Measurements from ENCODE around the gene SHMT2.

SHMT2 gene

DNA sequence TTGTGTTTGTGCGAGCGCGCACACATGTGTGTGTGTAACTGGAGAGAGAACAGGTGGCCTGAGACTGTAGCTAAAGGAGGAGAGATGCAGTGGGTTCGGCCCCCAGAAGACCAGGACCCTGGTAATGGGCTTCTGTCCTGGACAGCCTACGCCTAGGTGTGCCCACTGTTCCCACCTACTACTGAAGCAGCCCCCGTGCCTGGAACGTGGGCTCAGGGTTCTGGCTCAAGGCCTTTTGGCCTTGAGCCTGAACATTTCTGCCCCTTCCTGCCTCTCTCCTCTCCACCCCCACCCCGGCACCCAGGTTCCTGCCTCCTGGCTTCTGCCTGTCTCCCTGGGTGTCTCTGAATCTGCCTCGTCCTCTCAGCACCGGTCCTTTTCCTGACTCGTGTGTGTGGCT is 14.4 kb upstream of the SHMT2 start:
- DNase-seq (ENCODE audit: low read depth): no peak

DNA sequence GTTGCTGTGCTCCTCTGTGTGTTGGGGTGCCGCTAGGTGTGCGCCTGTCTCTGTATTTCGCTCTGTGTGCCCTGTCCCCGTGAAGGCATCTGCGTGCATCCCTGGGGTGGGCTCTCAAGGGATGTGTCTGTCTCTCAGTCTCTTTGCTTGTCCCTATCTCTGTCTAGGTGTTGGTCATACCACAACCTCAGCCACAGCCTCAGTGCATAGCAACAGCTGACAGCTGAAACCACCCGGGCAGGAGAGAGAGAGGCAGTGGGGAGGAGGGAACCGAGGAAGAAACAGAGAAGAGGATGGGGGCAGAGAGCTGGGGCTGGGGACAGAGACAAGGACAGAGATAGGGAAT is 13.9 kb upstream of the SHMT2 start:
- DNase-seq (ENCODE audit: low read depth): no peak

DNA sequence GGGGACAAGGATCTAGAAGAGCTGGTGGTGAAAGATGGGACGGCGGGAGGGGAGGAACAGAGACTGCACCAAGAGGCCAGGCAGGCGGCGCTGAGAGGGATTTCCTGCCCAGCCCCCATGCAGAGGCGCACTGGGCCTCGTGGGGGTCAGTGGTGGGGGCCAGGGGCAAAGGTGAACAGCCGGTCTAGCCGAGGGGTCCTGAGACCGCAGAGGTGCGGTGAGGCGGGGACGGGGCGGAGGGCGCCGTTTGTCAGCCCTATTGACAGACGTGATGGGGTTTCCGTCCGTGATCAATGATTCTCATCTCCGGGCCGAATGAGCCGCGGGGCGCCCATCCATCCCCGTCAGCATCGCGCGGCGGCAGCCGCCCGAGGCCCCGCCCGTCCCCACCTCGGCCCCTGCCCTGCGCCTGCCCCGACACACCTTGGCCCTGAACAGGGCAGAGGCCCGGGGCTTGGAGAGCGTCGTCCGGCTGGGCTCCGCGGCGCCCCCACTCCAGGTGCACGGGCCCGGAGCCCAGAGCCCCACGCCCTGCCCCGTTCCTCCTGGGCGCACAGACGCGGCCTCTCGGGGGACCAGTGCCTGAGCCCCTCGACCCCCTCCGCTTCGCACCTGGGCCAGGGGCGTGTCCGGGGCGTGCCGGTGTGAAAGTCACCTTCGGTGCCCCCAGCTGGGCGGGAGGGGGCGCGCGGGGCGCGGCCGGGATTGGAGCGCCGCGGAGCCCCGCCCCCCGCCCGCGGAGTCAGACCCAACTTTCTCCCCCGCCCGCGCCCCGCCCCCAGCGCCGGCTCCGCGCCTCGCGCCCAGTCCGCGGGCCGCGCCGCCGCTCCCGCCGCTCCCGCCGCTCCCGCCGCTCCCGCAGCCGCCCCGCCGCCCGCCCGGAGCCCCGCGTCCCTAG is 13.2 kb upstream of the SHMT2 start, which contains the start of gene NXPH4:
NXPH4 (plus strand) TSS at position 781 of the 898 bp plus-strand sequence. CDS start 176 bp downstream, outside the sequence.
- no peak for DNase-seq (ENCODE audit: low read depth)

DNA sequence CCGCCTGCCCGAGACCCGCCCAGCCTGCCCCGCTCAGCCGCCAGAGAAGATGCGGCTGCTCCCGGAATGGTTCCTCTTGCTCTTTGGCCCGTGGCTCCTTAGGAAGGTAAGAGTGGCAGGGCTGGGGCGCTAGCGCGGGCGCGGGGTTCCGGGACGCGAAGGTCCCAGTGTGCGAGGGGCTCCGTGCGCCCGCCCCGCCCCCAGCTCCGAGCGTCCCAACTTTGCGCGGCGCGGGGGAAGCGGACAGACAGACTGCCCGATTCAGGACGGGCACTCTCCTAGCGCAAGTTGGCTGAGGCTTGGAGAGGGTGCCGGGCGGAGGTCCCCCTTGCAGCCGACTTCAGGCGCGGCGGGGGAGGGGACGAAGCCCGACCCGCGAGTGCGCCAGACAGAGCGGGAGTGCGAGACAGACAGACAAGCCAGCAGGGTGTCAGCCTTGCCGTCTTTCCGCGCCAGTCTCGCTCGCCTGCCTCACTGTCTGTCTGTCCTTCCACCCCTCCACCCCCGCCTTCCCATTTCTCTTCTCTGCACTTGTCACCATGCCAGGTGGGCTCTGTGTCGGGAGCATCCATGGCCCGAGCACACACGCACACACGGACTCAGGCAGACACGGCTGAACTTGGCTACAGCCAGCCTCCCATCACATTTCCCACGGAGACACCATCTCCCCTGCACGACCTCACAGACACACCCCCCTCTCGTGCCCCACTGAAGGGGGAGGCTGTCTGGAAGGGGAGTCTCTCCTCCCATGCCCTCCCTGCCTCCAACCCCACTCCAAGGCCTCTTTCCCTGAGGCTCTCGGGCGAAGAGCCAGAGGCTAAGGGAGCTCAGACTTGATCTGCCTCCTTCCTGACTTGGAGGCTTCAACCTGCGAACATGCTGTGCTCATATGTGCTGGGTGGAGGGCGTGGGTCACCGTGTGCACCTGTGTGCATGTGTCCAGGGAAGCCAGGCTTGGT is 12.3 kb upstream of the SHMT2 start:
- DNase-seq (ENCODE audit: low read depth): no peak

DNA sequence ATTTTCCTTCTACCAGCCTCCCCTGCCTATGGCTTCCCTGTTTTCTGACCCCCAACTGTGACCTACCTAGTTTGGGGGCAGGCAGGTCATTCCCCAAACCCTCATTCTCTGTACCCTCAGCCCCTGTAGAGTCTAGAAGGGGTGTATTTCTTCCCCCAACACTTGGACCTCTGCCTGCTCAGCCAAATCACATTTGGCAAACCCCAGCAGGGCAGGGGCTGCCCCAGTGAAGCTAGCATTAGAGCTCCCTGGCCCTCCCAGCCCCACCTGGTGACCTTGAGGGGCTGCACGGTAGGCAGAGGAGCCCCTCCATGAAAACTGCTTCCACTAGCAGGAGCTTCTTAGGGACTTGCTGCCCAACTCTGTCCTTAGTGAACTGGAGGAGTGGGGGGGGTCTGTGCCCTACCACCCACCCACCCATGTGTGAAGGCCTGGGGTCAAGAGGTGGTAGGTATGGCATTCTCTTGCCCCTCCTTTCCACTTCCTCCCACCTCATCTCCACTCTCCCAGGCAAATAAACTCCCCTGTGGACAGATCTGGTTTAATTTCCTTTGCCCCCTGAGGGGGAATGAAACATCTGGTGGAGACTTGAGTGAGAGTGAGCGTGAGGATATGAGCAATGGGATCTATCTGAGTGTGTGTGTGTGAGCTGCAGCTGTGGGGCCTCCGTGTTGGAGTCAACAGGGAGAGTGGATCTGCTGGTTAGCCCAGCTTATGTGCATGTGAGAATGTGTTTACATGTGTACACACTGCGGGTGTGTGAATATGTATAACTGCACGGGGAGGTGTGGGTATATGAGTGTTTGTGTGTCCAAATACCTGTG is 11.3 kb upstream of the SHMT2 start:
- DNase-seq (ENCODE audit: low read depth): no peak

DNA sequence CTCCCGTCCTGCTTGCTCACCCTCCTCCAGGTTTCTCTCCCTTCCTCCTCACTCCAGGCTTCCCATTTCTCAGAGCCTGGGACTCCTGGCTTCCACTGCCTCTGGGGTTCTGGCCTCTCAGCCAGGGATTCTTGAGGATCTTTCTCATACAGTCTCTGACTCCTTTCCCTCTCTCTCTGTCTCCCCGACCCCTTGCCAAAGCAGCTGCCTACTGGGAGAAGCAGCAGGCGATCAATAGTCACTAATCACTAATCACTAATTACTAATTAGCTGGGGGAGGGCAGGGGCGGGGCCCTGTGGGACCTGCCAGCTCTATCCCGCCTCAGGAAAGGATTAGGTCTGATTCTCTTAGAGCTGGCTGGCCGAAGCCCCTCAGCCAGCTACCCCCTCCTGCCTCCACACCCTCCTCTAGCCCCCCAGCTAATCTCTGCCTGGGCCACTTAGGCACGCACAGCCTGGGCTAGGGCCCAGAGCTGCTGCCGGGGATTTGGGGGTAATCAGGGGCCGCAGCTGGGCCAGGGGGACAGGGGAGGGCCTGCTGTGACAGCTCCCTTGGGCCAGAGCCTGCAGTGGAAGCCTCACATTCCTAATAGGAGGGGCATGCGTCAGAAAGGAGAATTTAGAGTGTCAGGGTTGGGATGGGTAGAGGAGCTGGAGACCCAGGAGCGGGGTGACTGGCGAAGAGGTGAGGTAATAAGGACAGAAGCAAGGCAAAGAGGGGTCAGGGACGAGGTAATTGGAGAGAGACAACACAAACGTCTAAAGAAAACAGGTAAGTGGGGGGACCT is 10.1 kb upstream of the SHMT2 start:
- DNase-seq (ENCODE audit: low read depth): no peak

DNA sequence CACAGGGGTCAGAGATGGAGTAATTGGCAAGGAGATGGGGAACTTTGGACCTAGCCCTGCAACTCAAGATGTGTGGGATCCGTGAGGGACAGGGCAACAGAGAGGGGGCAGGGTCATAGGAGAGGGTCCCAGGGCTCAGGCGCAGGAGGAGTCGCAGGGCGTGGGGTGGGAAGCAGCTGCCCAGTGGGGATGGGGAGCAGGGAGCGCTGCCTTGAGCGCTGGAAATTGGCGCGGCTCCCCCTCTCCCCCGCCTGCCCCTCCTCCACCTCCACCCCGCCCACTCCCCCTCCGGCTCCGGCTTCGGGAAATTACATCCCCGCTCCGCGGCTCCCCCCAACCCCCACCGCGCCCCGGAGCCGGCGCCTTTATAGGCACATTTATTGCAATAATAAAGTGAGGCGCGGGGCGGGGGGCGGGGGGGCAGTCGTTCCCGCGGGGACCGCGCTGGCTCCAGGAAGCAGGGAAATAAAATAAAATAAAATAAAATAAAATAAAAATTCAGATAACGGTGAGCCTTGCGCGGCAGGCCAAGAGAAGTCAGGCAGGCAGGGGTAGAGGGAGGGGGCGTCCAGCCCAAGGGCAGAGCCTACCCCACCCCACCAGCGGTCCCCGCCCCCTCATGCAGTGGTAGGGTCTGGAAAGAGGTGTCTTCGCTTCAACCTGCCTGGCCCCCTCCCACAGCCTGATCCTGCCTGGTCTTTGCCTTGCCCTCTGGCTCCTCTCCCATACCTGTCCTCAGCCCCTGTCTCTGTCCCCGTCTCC is 9.3 kb upstream of the SHMT2 start:
- no peak for DNase-seq (ENCODE audit: low read depth)

DNA sequence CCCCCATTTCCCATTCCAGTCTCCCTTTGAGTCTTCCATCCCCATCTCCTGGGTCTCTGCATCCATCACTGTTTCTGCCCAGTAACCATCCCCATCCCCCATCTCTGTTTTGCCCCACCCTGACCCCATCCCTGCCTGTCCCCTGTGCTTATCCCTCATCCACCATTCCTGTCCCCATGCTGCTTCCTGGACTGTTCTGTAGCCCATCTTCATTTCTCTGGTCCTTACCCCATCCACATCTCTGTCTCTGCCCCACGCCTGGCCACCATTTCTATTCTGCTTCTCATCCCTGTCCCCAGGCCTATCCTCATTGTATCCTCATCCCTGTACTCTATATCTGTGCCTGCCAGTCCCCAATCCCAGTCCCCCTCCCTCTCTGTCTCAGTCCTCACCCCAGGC is 8.7 kb upstream of the SHMT2 start:
- DNase-seq (ENCODE audit: low read depth): no peak

DNA sequence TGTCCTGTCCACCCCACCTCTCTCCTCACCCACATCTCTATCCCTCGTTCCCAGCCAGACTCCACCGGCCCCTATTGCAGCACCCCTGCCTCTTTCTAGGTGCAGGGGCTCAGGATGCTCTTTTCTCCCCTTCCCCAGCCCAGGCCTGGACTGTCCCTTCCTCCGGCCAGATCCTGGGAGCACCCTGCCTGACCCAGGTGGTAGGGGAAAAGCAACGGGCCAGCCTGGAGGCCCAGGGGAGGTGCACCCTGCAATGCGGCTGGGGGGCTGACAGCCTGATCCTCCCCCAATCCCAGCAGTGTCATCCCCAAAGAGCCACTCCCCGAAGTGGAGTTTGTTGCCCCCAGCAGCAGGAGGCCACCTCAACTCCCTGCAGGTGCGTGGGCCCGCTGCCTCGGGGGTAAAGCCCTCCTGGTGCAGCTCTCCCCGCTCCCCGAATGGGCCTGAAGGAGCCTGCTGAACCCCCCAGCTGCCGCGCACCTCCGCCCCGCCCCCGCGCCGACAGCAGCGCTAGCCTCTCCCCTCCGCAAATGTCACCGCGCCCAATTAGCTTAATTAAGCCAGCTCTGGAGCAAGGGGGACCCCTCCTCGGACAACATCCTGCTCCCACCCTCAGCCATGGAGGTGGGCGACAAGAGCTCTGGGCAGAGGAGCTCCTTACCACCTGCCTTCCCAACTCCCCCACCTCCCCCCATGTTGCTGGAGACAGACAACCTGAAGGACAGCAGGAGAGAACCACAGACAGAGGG is 8.2 kb upstream of the SHMT2 start:
- DNase-seq (ENCODE audit: low read depth): no peak

DNA sequence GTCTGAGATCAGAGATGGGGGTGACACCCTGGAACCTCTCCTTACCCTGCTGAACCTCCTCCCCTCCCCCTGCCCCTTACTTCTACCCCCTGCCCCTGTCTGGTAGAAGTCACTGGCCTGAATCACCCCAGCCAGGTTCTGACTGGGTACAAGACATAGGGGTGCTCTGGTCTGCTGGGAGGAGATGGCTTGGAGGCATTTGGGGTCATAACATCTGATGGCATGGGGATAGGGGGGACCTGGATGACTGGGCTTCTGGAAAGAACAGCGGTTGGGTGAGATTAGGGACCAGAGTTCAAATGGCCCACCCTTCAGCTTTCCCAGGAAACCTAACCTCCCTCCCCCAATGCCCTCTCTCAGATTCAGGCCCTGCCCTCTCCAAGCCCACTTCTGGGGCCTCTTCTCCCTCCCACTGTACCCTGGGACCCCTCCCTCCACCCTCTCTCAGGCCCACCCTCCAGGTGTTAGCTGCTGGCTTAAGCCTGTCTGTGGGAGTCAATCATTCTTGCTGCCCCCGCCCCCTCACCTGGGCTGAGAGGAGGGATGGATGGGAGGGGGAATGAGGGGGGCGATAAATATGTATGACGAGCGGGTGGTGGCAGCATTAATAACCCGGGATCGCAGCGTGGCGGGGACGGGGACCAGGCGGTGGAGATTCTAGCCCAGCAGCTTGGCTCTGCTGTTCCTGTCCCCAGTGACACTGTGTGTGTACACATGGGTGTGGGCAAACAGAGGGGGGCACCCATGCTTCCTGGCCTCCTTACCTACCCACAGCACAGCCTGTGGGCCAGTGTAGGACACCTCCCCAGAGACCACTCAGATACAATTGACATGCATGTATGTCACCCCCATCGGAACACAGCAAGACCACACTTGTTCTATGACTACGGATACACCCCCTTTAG is 7.0 kb upstream of the SHMT2 start:
- no peak for DNase-seq (ENCODE audit: low read depth)

DNA sequence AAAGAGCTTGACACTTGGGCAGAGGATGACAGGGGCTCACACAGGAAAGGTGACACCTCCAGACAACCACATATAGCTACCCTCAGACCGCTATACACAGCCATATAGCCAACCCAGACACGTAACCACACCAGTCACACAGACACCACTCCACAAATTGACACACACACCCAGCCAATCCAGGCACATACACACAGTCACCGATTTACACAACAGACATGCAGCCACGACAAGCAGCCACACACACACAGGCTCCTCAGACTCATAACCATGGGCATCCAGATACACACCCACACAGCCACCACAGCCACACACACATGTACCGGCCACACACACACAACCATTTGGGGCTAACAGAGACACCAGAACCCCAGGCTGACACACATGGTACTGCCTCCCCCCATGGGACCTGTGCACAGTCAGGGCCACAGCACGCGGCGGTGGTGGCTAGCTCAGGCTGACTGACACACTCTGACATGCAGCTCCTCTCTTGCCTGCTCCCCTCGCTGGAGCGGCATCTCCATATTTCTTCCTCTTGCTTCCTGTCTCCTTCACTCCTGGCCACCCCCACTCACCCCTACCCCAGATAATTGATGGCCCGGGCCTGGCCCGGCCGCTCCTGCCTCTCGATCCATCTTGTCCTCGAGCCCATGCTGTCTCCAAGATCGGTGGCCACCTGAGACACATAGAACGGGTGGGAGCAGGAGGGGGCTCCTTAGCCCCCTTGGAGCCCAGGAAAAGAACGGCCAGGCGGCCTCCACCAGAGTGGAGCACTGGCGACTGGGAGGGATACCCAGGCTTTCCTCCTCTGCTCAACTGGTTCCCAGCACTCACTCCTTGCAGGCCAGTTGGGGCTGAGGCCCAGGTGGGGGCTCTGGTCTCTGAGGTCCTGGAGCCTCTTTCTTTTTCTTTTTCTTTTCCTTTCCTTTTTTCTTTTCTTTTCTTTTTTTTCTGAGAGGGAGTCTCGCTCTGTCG is 6.0 kb upstream of the SHMT2 start:
- DNase-seq (ENCODE audit: low read depth): no peak

DNA sequence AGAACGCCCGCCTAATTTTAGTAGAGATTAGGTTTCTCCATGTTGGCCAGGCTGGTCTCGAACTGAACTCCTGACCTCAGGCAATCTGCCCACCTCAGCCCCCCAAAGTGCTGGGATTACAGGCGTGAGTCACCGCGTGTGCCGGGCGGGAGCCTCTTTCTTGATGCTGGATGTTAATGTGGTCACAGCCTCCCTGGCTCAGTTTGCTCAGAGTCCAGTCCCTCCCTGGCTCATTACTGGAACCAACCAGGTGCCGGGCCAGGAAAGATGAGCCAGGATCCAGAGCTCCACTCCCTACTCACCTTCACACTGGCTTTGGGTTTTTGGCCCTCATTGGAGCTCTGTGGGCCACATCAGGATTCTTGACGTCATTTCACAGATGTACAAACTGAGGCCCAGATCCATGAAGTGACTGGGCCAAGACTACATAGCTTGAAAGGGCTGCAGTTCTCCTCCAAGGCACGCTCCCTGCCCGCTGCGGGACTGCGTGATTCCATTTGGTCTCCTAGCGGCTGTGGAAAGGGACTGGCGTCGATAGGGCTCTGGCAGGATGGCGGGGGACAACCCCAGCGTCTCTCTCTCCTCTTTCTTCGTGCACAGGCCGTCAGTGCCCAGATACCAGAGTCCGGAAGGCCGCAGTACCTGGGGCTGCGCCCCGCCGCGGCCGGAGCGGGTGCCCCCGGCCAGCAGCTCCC is 5.1 kb upstream of the SHMT2 start:
- no peak for DNase-seq (ENCODE audit: low read depth)

DNA sequence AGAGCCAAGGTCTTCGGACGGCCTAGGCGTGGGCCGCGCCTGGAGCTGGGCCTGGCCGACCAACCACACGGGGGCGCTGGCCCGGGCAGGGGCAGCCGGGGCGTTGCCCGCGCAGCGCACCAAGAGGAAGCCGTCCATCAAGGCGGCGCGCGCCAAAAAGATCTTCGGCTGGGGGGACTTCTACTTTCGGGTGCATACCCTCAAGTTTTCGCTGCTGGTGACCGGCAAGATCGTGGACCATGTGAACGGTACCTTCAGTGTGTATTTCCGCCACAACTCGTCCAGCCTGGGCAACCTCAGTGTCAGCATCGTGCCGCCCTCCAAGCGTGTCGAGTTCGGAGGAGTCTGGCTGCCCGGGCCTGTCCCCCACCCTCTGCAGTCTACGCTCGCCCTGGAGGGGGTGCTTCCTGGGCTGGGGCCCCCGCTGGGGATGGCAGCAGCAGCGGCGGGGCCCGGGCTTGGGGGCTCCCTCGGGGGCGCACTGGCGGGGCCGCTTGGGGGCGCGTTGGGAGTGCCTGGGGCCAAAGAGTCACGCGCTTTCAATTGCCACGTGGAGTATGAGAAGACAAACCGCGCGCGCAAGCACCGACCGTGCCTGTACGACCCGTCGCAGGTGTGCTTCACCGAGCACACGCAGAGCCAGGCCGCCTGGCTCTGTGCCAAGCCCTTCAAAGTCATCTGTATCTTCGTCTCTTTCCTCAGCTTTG is 4.4 kb upstream of the SHMT2 start:
- DNase-seq (ENCODE audit: low read depth): no peak

DNA sequence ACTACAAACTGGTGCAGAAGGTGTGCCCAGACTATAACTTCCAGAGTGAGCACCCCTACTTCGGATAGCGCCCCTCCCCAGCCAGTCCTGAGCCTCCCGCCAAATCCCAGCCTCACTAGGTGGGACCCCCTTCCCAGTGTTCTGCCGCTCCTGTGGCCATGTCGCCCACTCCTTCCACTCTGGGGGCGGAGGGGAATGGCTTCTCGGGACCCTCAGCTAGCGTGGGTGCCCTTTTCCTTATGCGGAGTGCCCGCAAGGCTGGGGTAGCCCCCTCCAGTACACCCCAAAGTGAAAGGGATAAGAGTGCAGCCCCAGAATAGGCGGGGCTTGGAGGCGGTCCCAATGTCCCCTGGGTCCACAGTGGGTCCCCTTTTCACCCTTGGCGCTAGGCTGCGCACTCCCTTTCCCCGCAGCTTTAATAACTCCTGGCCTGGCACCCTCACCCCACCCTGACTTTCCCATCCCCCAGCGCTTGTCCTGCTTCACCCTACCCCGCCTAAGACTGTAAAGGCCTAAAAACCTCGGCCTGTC is 3.8 kb upstream of the SHMT2 start:
- no peak for DNase-seq (ENCODE audit: low read depth)

DNA sequence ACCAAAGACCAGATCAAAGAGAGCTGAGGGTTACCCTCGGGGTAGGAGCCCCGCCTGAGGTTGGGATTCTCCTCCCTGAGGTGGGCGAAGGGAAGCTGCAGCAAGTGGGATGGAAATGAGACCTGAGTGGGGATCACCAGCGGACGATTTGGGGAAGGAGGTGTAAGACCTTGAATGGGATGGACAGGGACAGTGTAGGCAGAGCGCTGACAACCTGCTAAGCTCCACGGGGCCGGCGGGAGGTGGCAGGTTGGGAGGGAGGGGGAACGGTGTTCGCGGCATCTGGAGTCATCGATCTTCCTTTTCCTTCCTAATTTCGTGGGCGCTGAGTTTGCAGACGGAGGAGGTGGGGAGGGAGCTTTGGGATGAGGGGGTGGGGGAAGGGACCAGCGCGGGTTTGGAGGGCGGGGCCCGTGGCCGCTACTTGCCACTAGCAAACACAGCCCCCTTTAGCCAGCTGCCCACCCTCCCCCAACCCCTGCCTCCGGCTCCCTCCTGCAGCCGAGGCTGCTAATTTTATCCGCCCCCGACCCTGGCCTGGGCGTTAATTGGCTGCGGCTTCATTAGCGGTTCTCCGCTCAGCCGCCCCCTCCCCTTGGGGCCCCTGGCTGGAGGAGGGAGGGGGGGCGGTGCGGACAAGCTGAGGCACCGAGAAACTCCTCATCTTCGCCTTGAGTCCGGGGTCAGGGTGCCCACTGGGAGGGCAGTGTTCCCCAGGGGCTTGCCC is 2.8 kb upstream of the SHMT2 start:
- DNase-seq (ENCODE audit: low read depth): no peak
